Measurements from ENCODE around the gene ZNF429.

The ZNF429 gene

DNA sequence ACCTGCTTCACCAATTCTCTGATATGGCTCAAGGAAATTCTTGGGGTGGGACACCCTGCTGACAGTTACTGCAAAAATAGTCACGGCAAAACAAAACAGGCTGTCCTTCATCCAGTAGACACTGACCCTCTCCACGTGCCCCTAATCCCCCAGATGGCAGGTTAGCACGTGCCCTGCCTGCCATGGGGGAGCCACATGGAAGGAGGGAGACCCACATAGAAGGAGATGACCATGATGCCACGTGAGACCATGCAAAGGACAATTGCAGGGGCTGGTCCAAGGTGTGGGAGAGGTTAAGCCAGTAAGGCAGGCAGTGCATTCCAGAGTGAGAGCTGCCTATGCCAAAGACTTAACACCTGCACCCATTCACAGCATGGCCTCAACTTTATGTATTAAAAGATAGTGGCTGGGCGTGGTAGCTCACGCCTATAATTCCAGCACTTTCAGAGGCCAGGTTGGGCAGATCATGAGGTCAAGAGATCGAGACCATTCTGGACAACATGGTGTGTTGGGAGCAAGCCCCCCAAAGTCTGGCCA, 82.7 kb downstream of the ZNF429 start:
- TF ChIP-seq CTCF (IDR thresholded peaks at IDR 0.05; ENCODE audit: borderline replicate concordance, insufficient read depth, low read depth, low read length) = no peak
- no peak overlapping the region for H3K4me3 ChIP-seq (ENCODE audit: low read depth, low read length)

GRCh38 chr19:21590867-21591266, 85.5 kb downstream of the ZNF429 start:
- no peak for TF ChIP-seq CTCF (IDR thresholded peaks at IDR 0.05; ENCODE audit: borderline replicate concordance, insufficient read depth, low read depth, low read length)

DNA sequence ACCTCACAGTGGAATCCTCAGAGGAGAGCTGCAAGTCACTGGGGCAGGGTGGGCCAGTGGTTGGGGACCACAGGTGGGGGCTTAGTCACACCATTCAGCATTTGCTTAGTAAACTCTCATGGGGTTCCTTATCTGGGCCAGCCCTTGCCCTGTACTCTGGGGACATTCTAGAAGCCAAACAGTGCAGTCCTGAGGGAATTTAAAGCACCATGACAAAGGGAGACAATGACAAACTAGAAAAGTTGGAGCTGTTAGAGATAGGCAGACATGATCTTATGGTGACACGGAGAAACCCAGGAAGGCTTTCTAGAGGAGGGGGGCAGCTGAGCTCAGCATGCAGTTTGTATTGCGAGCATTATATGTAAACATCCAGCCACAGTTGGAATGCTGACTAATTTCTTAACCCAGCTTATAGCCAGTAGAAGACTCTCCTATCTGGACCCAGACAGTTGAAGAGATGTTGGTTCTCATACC, 87.6 kb downstream of the ZNF429 start:
- no peak for TF ChIP-seq CTCF (IDR thresholded peaks at IDR 0.05; ENCODE audit: borderline replicate concordance, insufficient read depth, low read depth, low read length)
- no peak overlapping the region for H3K4me3 ChIP-seq (ENCODE audit: low read depth, low read length)

More at GRCh38 chr19:21590867-21591266, 85.5 kb downstream of the ZNF429 start:
- no peak overlapping the region for H3K4me3 ChIP-seq (ENCODE audit: low read depth, low read length)

DNA sequence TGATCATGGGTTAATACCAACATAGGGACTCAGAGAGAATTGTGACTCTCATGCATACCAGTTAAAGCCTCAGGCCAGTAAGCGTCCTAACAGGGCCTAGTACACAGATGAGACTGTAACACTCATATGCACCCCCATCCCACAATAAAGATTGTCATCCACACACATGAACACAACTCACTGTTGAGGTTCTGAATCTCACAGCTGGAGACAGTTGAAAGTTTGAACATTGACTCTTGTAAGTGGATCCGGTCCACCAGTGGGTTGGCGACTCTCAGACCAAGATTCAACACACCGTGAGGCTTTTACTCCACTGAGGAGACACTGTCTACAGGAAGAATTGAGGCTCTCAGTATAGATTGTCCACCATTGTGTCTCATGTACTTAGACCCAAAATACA, 88.1 kb downstream of the ZNF429 start:
- H3K4me3 ChIP-seq (ENCODE audit: low read depth, low read length) = no peak overlapping the region
- TF ChIP-seq CTCF (IDR thresholded peaks at IDR 0.05; ENCODE audit: borderline replicate concordance, insufficient read depth, low read depth, low read length) = no peak

DNA sequence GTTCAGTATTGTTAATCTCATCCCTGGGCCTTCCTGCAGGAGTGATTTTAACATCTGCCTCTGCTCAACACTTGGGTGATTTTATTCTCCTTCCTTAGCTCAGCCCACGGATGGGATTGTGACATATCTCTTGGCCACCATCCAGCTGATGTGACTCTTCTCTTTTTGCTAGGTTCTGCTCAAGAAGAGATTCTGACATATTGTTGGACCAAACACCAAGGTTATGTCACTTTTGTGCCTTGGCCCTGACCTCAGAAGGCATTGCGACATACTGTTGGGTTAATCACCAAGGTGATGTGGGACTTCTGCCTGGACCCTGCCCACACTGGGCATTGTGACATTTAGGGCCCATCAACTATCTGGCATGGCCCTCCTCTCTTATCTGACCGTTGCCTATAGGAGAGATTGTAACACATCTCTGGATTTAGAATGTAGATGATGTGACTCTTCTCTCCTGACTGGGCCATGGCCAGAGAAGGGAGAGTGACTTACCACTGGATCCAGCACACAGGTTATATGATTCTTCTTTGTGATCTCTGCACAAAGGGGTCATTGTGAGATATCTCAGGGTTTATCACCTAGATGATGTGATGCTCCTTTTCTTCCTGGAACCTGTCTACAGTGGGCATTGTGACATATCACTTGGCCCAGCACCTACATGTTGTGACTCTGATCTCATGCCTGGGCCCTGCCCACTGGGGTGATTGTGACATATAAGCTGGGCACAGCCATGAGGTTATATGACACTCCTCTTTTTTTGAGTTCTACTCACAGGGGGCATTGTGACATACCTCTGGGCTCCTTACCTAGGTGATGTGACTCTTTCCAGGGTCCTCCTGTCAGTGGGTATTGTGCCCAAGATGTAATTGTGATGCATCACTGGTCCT, 88.8 kb downstream of the ZNF429 start:
- TF ChIP-seq CTCF (IDR thresholded peaks at IDR 0.05; ENCODE audit: borderline replicate concordance, insufficient read depth, low read depth, low read length) = no peak
- H3K4me3 ChIP-seq (ENCODE audit: low read depth, low read length) = no peak overlapping the region

DNA sequence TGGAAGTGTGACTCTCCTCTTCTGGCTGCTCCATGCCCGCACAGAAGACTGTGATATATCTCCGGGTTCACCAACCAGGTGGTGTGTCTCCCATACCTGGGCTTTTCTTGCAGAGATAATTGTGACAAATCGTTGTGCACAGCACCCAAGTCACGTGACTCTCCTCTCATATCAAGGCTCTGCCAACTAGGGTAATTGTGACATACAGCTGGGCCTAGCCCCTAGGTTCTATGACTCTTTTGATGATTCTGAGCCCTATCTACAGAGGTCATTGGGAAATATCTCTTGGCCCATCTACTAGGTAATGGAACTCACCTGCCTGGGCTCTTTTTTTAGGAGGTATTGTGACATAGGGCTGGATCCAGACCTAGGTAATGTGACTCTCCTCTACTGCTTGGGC, 89.8 kb downstream of the ZNF429 start:
- TF ChIP-seq CTCF (IDR thresholded peaks at IDR 0.05; ENCODE audit: borderline replicate concordance, insufficient read depth, low read depth, low read length) = no peak
- no peak overlapping the region for H3K4me3 ChIP-seq (ENCODE audit: low read depth, low read length)
